Measurements from ENCODE around the gene WDCP.

- TF ChIP-seq CTCF (IDR thresholded peaks at IDR 0.05) (no peak), TCF7L2 (IDR thresholded peaks at IDR 0.05; ENCODE audit: low read depth, low read length) (no peak), POLR2AphosphoS5 (IDR thresholded peaks at IDR 0.05; ENCODE audit: low read depth, low read length) (no peak)
These were observed 30.1 kb downstream of the WDCP start for GRCh38 chr2:24016853-24017703.

All from Panc1 (cell line).